Progenitor cell of endocrine pancreas (in vitro differentiated cells): ENCODE measurements around the gene RHOT2. TPM values are rescaled to one million over a fixed set of nuclear protein-coding genes. Genes with fewer than 3 reads are reported as not detected.

Experiments
- DNase-seq: peaks from one replicate; pipeline ENCODE4 v3.0.0; 2021; ENCODE audit warnings: low spot score; ENCODE audit not compliant: unreplicated experiment
- H3K27ac Mint-ChIP-seq: 2 replicates; pipeline ENCODE4 v1.8.0; 2021; ENCODE audit warnings: mild to moderate bottlenecking, moderate library complexity, mixed read lengths
- H3K27me3 Mint-ChIP-seq: 2 replicates; pipeline ENCODE4 v1.8.0; 2021; ENCODE audit warnings: mixed read lengths
- H3K36me3 Mint-ChIP-seq: 2 replicates; pipeline ENCODE4 v1.8.0; 2022; ENCODE audit warnings: mixed read lengths; ENCODE audit not compliant: insufficient read depth
- H3K4me1 Mint-ChIP-seq: 2 replicates; pipeline ENCODE4 v1.8.0; 2021; ENCODE audit warnings: low read depth, mixed read lengths
- H3K4me3 Mint-ChIP-seq: 2 replicates; pipeline ENCODE4 v1.8.0; 2021; ENCODE audit warnings: low read depth, mild to moderate bottlenecking, moderate library complexity, mixed read lengths
- H3K9me3 Mint-ChIP-seq: 2 replicates; pipeline ENCODE4 v1.8.0; 2021; ENCODE audit warnings: low read depth, mixed read lengths
- total RNA-seq: library from RNA; stranded (reverse); gene quantifications from 2 replicates; pipeline ENCODE4 v1.2.1, GENCODE V29; 2021
- TF ChIP-seq, protein P1 (sequence below): fragments of 200-600 bp; sonication (generic); IDR thresholded peaks from one replicate; pipeline ENCODE4 v1.5.0; 2021; ENCODE audit warnings: antibody characterized with exemption, mild to moderate bottlenecking; ENCODE audit not compliant: unreplicated experiment

The RHOT2 gene
- total RNA-seq, 1 donor from 2014 or later, result 153 TPM

DNA sequence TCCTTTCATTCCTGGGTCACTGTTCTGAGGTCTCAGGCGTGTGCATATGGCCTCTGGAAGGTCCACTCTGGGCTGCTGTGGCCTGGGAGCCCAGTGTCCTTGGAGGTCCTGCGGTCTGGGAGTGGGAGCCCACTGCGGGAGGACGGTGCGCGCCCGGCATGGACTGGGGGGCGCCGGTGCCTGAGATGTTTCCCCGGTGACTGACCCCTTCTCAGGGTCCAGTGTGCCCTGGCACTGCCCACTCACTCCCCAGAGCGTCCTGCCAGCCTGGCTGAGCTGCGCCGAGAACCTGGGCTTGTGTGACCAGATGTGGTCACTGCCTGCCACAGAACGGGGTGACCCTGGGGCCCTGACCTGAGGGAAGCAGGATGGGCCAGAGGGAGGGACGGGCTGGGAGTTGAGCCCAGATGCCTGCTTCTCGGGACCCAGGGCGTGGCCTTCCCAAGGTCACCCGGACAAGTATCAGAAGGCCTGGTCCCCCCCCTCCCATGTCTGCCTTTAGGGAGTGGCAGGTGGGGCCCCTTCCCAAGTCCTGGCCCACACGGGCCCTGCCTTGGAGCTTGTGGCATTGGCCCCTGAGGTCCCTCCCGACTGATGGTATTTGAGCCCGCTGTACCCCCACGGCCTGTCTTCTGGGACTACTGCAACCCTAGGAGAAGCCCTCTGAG lies 6.4 kb downstream of the RHOT2 start:
- H3K27ac Mint-ChIP-seq, result no peak overlapping the region
- DNase-seq, result no peak
- TF ChIP-seq, protein P1, sequence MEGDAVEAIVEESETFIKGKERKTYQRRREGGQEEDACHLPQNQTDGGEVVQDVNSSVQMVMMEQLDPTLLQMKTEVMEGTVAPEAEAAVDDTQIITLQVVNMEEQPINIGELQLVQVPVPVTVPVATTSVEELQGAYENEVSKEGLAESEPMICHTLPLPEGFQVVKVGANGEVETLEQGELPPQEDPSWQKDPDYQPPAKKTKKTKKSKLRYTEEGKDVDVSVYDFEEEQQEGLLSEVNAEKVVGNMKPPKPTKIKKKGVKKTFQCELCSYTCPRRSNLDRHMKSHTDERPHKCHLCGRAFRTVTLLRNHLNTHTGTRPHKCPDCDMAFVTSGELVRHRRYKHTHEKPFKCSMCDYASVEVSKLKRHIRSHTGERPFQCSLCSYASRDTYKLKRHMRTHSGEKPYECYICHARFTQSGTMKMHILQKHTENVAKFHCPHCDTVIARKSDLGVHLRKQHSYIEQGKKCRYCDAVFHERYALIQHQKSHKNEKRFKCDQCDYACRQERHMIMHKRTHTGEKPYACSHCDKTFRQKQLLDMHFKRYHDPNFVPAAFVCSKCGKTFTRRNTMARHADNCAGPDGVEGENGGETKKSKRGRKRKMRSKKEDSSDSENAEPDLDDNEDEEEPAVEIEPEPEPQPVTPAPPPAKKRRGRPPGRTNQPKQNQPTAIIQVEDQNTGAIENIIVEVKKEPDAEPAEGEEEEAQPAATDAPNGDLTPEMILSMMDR, result no peak

GRCh38 chr16:674968-675883 lies 7.3 kb downstream of the RHOT2 start, which contains the start of gene RHBDL1:
RHBDL1 (plus strand) TSS chr16:675671; CDS start chr16:675791, 120 bp downstream.
- Mint-ChIP-seq H3K27me3 (peaks cover 4% of the 10 kb centered on the region), H3K27ac (no peak within 1 kb of the TSS)

More for the DNA sequence above, 6.4 kb downstream of the RHOT2 start:
- H3K4me1 Mint-ChIP-seq, result no peaks in the 10 kb centered on the region
- H3K27me3 Mint-ChIP-seq, result peaks cover 4% of the 10 kb centered on the region
- no peak overlapping the region for H3K4me3 Mint-ChIP-seq
- no peaks in the 10 kb centered on the region for H3K36me3 Mint-ChIP-seq
- H3K9me3 Mint-ChIP-seq, result no peaks in the 10 kb centered on the region

GRCh38 chr16:675884-676564 lies 8.1 kb downstream of the RHOT2 start:
- TF ChIP-seq, protein P1, result no peak
- no peak overlapping the region for H3K4me3 Mint-ChIP-seq
- H3K27me3 Mint-ChIP-seq, result peaks cover 4% of the 10 kb centered on the region
- no peak overlapping the region for H3K27ac Mint-ChIP-seq
- H3K36me3 Mint-ChIP-seq, result no peaks in the 10 kb centered on the region
- no peak for DNase-seq
- H3K9me3 Mint-ChIP-seq, result no peaks in the 10 kb centered on the region
- H3K4me1 Mint-ChIP-seq, result peaks cover 2% of the 10 kb centered on the region

More at GRCh38 chr16:674968-675883, 7.3 kb downstream of the RHOT2 start, which contains the start of gene RHBDL1:
- no peak for DNase-seq
- TF ChIP-seq, protein P1, result no peak
- no peaks in the 10 kb centered on the region for H3K36me3 Mint-ChIP-seq
- H3K9me3 Mint-ChIP-seq, result no peaks in the 10 kb centered on the region
- peak within 1 kb of the TSS; percentile 24 for H3K4me3 Mint-ChIP-seq
- H3K4me1 Mint-ChIP-seq, result no peaks in the 10 kb centered on the region

- Mint-ChIP-seq H3K36me3 (no peaks in the 10 kb centered on the region), H3K4me1 (peaks cover 5% of the 10 kb centered on the region), H3K27me3 (peaks cover 4% of the 10 kb centered on the region), H3K27ac (no peak overlapping the region), H3K9me3 (no peaks in the 10 kb centered on the region), H3K4me3 (no peak overlapping the region)
- TF ChIP-seq, protein P1, result no peak
- no peak for DNase-seq
Observed at GRCh38 chr16:676565-676902, 8.6 kb downstream of the RHOT2 start.

DNA sequence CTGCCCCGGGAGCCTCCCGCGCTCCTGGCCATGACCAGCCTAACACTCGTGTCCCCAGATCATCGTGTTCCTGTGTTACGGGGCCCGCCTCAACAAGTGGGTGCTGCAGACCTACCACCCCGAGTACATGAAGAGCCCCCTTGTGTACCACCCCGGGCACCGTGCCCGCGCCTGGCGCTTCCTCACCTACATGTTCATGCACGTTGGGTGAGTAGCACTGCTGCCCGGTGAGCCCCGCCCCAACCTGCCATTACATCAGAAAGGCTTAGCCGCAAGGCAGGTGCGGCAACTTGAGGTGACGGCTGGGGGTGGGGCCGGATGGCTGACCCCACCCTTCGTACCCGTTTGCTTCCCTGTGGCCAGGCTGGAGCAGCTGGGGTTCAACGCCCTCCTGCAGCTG lies 9.0 kb downstream of the RHOT2 start:
- Mint-ChIP-seq H3K27me3 (peaks cover 4% of the 10 kb centered on the region), H3K4me3 (no peak overlapping the region), H3K9me3 (no peaks in the 10 kb centered on the region), H3K4me1 (peaks cover 6% of the 10 kb centered on the region), H3K36me3 (peaks cover 3% of the 10 kb centered on the region), H3K27ac (no peak overlapping the region)
- DNase-seq, result no peak
- TF ChIP-seq, protein P1, result no peak
